Spleen (tissue), 11 donors: ENCODE measurements around the gene DPP4. TPM values are rescaled to one million over a fixed set of nuclear protein-coding genes. Genes with fewer than 3 reads are reported as not detected.

Experiments
- DNase-seq: peaks from one replicate; pipeline ENCODE4 v3.0.0-alpha.2; 2020
- H3K27ac ChIP-seq, 8 donors: fragments of 200-600 bp; sonication (generic) in 7 of 8; 1 replicate in 4 of 8; 2 replicates in 4 of 8; pipeline versions ENCODE4 v1.5.0 to v1.8.0; 2016 to 2021; ENCODE audit warnings: inconsistent platforms in 4 of 8, mild to moderate bottlenecking in 4 of 8, moderate library complexity in 1 of 8
- H3K27me3 ChIP-seq, 7 donors: fragments of 200-600 bp; sonication (generic) in 6 of 7; replicated peaks in 1 of 7; 1 replicate in 4 of 7; 2 replicates in 3 of 7; pipeline versions ENCODE4 v1.5.0 to v1.8.0; 2016 to 2021; ENCODE audit warnings: inconsistent platforms in 3 of 7, mild to moderate bottlenecking in 1 of 7
- H3K36me3 ChIP-seq, 6 donors: fragments of 200-600 bp; sonication (generic) in 5 of 6; 1 replicate in 4 of 6; 2 replicates in 2 of 6; pipeline versions ENCODE4 v1.5.0 to v1.8.0; 2016 to 2021; ENCODE audit warnings: inconsistent platforms in 2 of 6
- H3K4me1 ChIP-seq, 6 donors: fragments of 200-600 bp; sonication (generic) in 5 of 6; 1 replicate in 3 of 6; 2 replicates in 3 of 6; pipeline versions ENCODE4 v1.5.0 to v1.8.0; 2016 to 2021; ENCODE audit warnings: inconsistent platforms in 3 of 6
- H3K4me3 ChIP-seq, 8 donors: fragments of 200-600 bp; sonication (generic) in 7 of 8; 1 replicate in 4 of 8; 2 replicates in 4 of 8; pipeline versions ENCODE4 v1.5.0 to v1.8.0; 2016 to 2021; ENCODE audit warnings: inconsistent platforms in 4 of 8, mild to moderate bottlenecking in 4 of 8, moderate library complexity in 2 of 8
- H3K9me3 ChIP-seq, 8 donors: fragments of 200-600 bp; sonication (generic) in 7 of 8; 1 replicate in 4 of 8; 2 replicates in 4 of 8; pipeline versions ENCODE4 v1.5.0 to v1.8.0; 2016 to 2021; ENCODE audit warnings: inconsistent platforms in 4 of 8
- CTCF ChIP-seq, 11 experiments: fragments of 200-600 bp in 7 of 11; fragments of 450-650 bp in 4 of 11; sonication (generic) in 4 of 11; IDR thresholded peaks in 8 of 11; conservative IDR thresholded peaks in 3 of 11; 1 replicate in 7 of 11; 2 replicates in 4 of 11; pipeline versions ENCODE4 v1.4.0 to v1.8.0; 2016 to 2021; ENCODE audit warnings: antibody characterized with exemption in 11 of 11, inconsistent platforms in 4 of 11, mild to moderate bottlenecking in 1 of 11
- POLR2A ChIP-seq, 3 donors: fragments of 450-650 bp; IDR thresholded peaks; one replicate each; pipeline ENCODE4 v1.5.1; 2017; ENCODE audit warnings: antibody characterized with exemption in 3 of 3, mild to moderate bottlenecking in 1 of 3
- POLR2AphosphoS5 ChIP-seq, 3 donors: sonication (generic); formaldehyde crosslinking; IDR thresholded peaks; one replicate each; pipeline ENCODE4 v1.5.1; 2017; ENCODE audit warnings: antibody characterized with exemption in 3 of 3
- WGBS, 5 donors: extraction: QIAGEN DNeasy Blood & Tissue Kit in 3 of 5; methylation state at CpG; one replicate each; pipeline versions ENCODE4 v1.1.5 to v1.1.7; 2013 to 2018; 5-methylcytosine and 5-hydroxymethylcytosine counted together
- intact Hi-C: fragments of 100-400 bp; cut with DNase I; formaldehyde crosslinking; loops from one replicate; pipeline ENCODE4 v1.15.0; 2023; ENCODE audit warnings: low total_unique reads
- polyA plus RNA-seq, 3 donors: library from polyadenylated mRNA; stranded (reverse); fragments of 200-250 nt; gene quantifications; one replicate each; pipeline ENCODE4 v1.2.1, GENCODE V29; 2013
- total RNA-seq, 7 donors: library from RNA; depleted of rRNA in 3 of 7; stranded (reverse); fragments of >200 nt in 3 of 7; fragmentation: NEBNext Ultra II Directional in 4 of 7; extraction: Animal tissue kit (Norgen Biotek cat#: 25700) in 4 of 7; gene quantifications; one replicate each; pipeline versions ENCODE4 v1.1.0 to v1.2.1, GENCODE V29; 2016 to 2021
- donor health status: healthy with polysubstance abuse.
- donor health status: DM: no; HTN: no; CAD: no; lungs with moderate emphysema.
- donor health status: DM: no; HTN: no; CAD: no.
- donor health status: Bipolar disorder and iron deficiency.
- donor health status: healthy.
- donor health status: DM: no; HTN: no; CAD: no.
- donor health status: DM: yes; HTN: yes; CAD: no.

DPP4 gene
- total and polyA plus RNA-seq, 10 donors: 1.3 to 28.6 (median 18.4) TPM

- Histone ChIP-seq H3K27ac (no peak overlapping the region), H3K9me3 (no peaks in the 10 kb centered on the region), H3K4me3 (no peak overlapping the region), H3K27me3 (no peaks in the 10 kb centered on the region), H3K4me1 (peaks cover 0 to 13% (median 9%) of the 10 kb centered on the region in 6 donors), H3K36me3 (peaks cover 0 to 20% (median 0%) of the 10 kb centered on the region in 6 donors)
- 75 to 86% (median 82%) methylated on average over 8 of the region's 8 CpGs for WGBS, 5 donors
- no peak for DNase-seq
- TF ChIP-seq CTCF (IDR thresholded peaks at IDR 0.05 in 8 of 11, conservative IDR thresholded peaks at IDR 0.05 in 3 of 11) (no peak), POLR2A (IDR thresholded peaks at IDR 0.05) (no peak), POLR2AphosphoS5 (IDR thresholded peaks at IDR 0.05) (no peak)
- intact Hi-C loops: no loop called here
Observed at GRCh38 chr2:162018530-162018929, 55.5 kb downstream of the DPP4 start.

GRCh38 chr2:162017233-162017632 lies 56.8 kb downstream of the DPP4 start:
- Histone ChIP-seq H3K27me3 (no peaks in the 10 kb centered on the region), H3K27ac (no peak overlapping the region), H3K4me3 (no peak overlapping the region), H3K9me3 (no peaks in the 10 kb centered on the region), H3K4me1 (peaks cover 0 to 26% (median 15%) of the 10 kb centered on the region in 6 donors), H3K36me3 (peaks cover 0 to 20% (median 0%) of the 10 kb centered on the region in 6 donors)
- intact Hi-C loops: no loop called here
- 70 to 93% (median 85%) methylated on average over 3 of the region's 3 CpGs for WGBS, 5 donors
- DNase-seq: no peak
- no peak for TF ChIP-seq POLR2A (IDR thresholded peaks at IDR 0.05)
- no peak for TF ChIP-seq CTCF (IDR thresholded peaks at IDR 0.05 in 8 of 11, conservative IDR thresholded peaks at IDR 0.05 in 3 of 11)
- TF ChIP-seq POLR2AphosphoS5 (IDR thresholded peaks at IDR 0.05): no peak

- no peak for DNase-seq
- Histone ChIP-seq H3K4me3 (no peak overlapping the region), H3K36me3 (peaks cover 0 to 20% (median 0%) of the 10 kb centered on the region in 6 donors), H3K27me3 (no peaks in the 10 kb centered on the region), H3K9me3 (no peaks in the 10 kb centered on the region), H3K27ac (no peak overlapping the region), H3K4me1 (peaks cover 0 to 36% (median 17%) of the 10 kb centered on the region in 6 donors)
- no peak for TF ChIP-seq CTCF (IDR thresholded peaks at IDR 0.05 in 8 of 11, conservative IDR thresholded peaks at IDR 0.05 in 3 of 11)
- TF ChIP-seq POLR2A (IDR thresholded peaks at IDR 0.05): no peak
- TF ChIP-seq POLR2AphosphoS5 (IDR thresholded peaks at IDR 0.05): no peak
- 63 to 83% (median 82%) methylated on average over 2 of the region's 2 CpGs for WGBS, 5 donors
- intact Hi-C loops: no loop called here
Observed at GRCh38 chr2:162016080-162016479, 57.9 kb downstream of the DPP4 start.

GRCh38 chr2:162014751-162015150 lies 59.3 kb downstream of the DPP4 start:
- Histone ChIP-seq H3K36me3 (peaks cover 0 to 17% (median 0%) of the 10 kb centered on the region in 6 donors), H3K4me1 (peaks cover 0 to 43% (median 17%) of the 10 kb centered on the region in 6 donors), H3K4me3 (no peak overlapping the region), H3K27ac (peak overlapping the region in 3 of 8 donors; percentile 64 to 77 (median 71)), H3K27me3 (no peaks in the 10 kb centered on the region), H3K9me3 (no peaks in the 10 kb centered on the region)
- intact Hi-C loops: loop anchor here (5.0 kb wide), 1 partner anchor 108 kb away; no protein-coding TSS in a partner anchor
- DNase-seq: no peak
- WGBS, 5 donors: 81 to 89% (median 83%) methylated on average over 6 of the region's 6 CpGs
- TF ChIP-seq POLR2A (IDR thresholded peaks at IDR 0.05) (no peak), CTCF (IDR thresholded peaks at IDR 0.05 in 8 of 11, conservative IDR thresholded peaks at IDR 0.05 in 3 of 11) (no peak), POLR2AphosphoS5 (IDR thresholded peaks at IDR 0.05) (no peak)
